Activated T-cell treated with anti-CD3 and anti-CD28 coated beads, Interleukin-2, amount 50 U/mL, for 4 hours (primary cell): ENCODE data around the gene CCDC13. TPM values are rescaled to one million over a fixed set of nuclear protein-coding genes. Genes with fewer than 3 reads are reported as not detected.

Experiments used
- ATAC-seq, 2 donors: fragments of 200-7000 bp; cut with Tn5 transposase; one replicate each; pipeline ENCODE4 v1.10.0; 2021
- DNase-seq: peaks from one replicate; pipeline ENCODE4 v3.0.0-alpha.2; 2020
- H3K27me3 Mint-ChIP-seq: one replicate; pipeline ENCODE4 v1.8.0; 2021; ENCODE audit warnings: low read depth, mixed read lengths
- H3K36me3 Mint-ChIP-seq: one replicate; pipeline ENCODE4 v1.8.0; 2022; ENCODE audit warnings: mixed read lengths; ENCODE audit not compliant: insufficient read depth
- H3K4me1 Mint-ChIP-seq: one replicate; pipeline ENCODE4 v1.8.0; 2021; ENCODE audit warnings: low read depth, mixed read lengths
- H3K4me3 Mint-ChIP-seq: one replicate; pipeline ENCODE4 v1.8.0; 2021; ENCODE audit warnings: mild to moderate bottlenecking, moderate library complexity, mixed read lengths
- H3K9me3 Mint-ChIP-seq: one replicate; pipeline ENCODE4 v1.8.0; 2021; ENCODE audit warnings: mixed read lengths
- total RNA-seq, 3 donors: library from RNA; stranded (reverse); gene quantifications; one replicate each; pipeline ENCODE4 v1.2.1, GENCODE V29; 2021

CCDC13 gene
- total RNA-seq, 3 donors from 2014 or later: 0.29 to 0.73 (median 0.35) TPM

GRCh38 chr3:42804106-42804830 lies 31.2 kb upstream of the CCDC13 start, which contains the start of gene HIGD1A:
Gene HIGD1A (minus strand): TSS chr3:42804490. CDS start chr3:42794253, 10,237 bp downstream.
- Mint-ChIP-seq H3K4me3 (peak within 1 kb of the TSS; percentile 99), H3K9me3 (no peaks in the 10 kb centered on the region), H3K4me1 (peaks cover 47% of the 10 kb centered on the region), H3K27me3 (peaks cover 11% of the 10 kb centered on the region), H3K36me3 (peaks cover 3% of the 10 kb centered on the region)
- ATAC-seq (peak; percentile 99), DNase-seq (peak; percentile 89)

DNA sequence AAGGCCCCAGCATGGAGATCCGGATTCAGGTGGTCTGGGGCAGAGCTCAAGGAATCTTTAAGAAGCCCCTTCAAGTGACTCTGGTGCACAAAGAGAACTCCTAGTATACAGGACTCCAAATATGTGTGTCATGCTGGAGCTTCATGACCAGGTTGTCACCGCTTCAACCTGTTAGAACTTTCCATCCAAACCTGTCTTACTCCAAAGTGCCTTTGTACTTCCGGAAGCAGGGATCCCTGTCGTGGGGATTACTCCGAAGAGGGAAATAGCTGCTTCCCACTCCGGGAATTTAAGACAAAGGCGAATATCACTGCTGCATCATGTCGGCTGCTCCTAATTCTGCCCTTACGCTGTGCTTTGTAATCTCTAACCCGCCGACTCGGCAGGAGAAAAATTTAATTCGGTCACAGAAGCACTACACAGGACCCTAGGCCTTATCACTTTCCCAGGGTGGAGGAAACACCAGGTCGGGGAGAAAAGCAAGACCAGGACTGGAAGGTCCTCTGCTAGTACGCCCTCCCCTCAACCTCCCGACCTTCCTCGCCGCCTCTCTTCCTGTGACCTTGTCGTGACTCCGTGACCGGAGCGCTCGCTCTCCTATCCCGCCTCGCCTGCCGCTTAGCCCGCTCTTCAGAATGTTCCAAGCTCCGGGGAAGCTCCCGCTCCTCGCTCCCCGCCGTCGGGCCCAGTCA lies 30.5 kb upstream of the CCDC13 start:
- DNase-seq (peak; percentile 6), ATAC-seq (peak; percentile 29 to 31)
- H3K36me3 Mint-ChIP-seq: peaks cover 3% of the 10 kb centered on the region
- H3K9me3 Mint-ChIP-seq: no peaks in the 10 kb centered on the region
- peaks cover 47% of the 10 kb centered on the region for H3K4me1 Mint-ChIP-seq
- peak overlapping the region; percentile 99 for H3K4me3 Mint-ChIP-seq
- H3K27me3 Mint-ChIP-seq: peaks cover 11% of the 10 kb centered on the region

GRCh38 chr3:42802876-42803413 lies 29.9 kb upstream of the CCDC13 start:
- Mint-ChIP-seq H3K9me3 (no peaks in the 10 kb centered on the region), H3K4me1 (peaks cover 47% of the 10 kb centered on the region), H3K36me3 (peaks cover 3% of the 10 kb centered on the region), H3K4me3 (peak overlapping the region; percentile 99), H3K27me3 (peaks cover 10% of the 10 kb centered on the region)
- DNase-seq (no peak), ATAC-seq (no peak)

- peaks cover 3% of the 10 kb centered on the region for H3K36me3 Mint-ChIP-seq
- H3K27me3 Mint-ChIP-seq: peaks cover 7% of the 10 kb centered on the region
- no peak overlapping the region for H3K4me3 Mint-ChIP-seq
- DNase-seq (no peak), ATAC-seq (no peak)
- no peaks in the 10 kb centered on the region for H3K9me3 Mint-ChIP-seq
- peaks cover 47% of the 10 kb centered on the region for H3K4me1 Mint-ChIP-seq
Measured at GRCh38 chr3:42801784-42802183, 28.7 kb upstream of the CCDC13 start.

DNA sequence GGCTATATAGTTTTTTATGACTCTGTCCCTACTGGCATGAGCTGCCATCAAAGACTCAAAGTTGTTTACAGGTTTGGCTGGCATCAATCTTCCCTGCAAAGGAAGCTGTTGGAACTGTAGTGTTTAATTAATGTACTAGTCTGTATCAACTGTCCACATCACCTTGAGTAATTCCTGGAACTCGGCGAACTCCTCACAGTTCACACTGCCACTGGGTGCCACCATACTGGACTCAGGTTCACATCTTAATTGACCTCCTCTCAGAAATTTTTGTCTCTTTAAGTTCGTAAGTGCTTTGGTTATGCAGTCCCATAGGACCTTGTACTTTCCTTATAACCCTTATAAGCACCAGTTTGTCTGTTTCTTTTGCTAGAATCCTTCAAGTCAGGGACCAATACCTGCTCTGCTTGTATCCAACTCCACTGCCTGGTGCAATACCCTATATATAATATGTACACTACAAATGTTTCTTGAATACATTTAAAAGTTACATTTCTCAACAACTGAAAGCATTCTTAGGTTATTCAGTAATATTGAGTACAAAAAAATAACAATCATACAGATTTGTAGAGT lies 28.1 kb upstream of the CCDC13 start:
- H3K9me3 Mint-ChIP-seq: no peaks in the 10 kb centered on the region
- ATAC-seq (no peak), DNase-seq (no peak)
- peaks cover 50% of the 10 kb centered on the region for H3K4me1 Mint-ChIP-seq
- H3K4me3 Mint-ChIP-seq: no peak overlapping the region
- peaks cover 5% of the 10 kb centered on the region for H3K27me3 Mint-ChIP-seq
- peaks cover 6% of the 10 kb centered on the region for H3K36me3 Mint-ChIP-seq

- peaks cover 6% of the 10 kb centered on the region for H3K36me3 Mint-ChIP-seq
- peaks cover under 1% of the 10 kb centered on the region for H3K27me3 Mint-ChIP-seq
- peaks cover 54% of the 10 kb centered on the region for H3K4me1 Mint-ChIP-seq
- no peaks in the 10 kb centered on the region for H3K9me3 Mint-ChIP-seq
- ATAC-seq: no peak
- no peak overlapping the region for H3K4me3 Mint-ChIP-seq
- DNase-seq: no peak
Measured at GRCh38 chr3:42800251-42800650, 27.2 kb upstream of the CCDC13 start.

- no peaks in the 10 kb centered on the region for H3K27me3 Mint-ChIP-seq
- peaks cover 6% of the 10 kb centered on the region for H3K36me3 Mint-ChIP-seq
- no peak for ATAC-seq
- H3K4me1 Mint-ChIP-seq: peaks cover 49% of the 10 kb centered on the region
- H3K4me3 Mint-ChIP-seq: no peak overlapping the region
- no peaks in the 10 kb centered on the region for H3K9me3 Mint-ChIP-seq
- DNase-seq: no peak
Measured at GRCh38 chr3:42799376-42799775, 26.3 kb upstream of the CCDC13 start.

GRCh38 chr3:42796332-42796885 lies 23.4 kb upstream of the CCDC13 start:
- H3K4me3 Mint-ChIP-seq: no peak overlapping the region
- DNase-seq (no peak), ATAC-seq (no peak)
- no peaks in the 10 kb centered on the region for H3K27me3 Mint-ChIP-seq
- H3K36me3 Mint-ChIP-seq: peaks cover 14% of the 10 kb centered on the region
- no peaks in the 10 kb centered on the region for H3K9me3 Mint-ChIP-seq
- peaks cover 28% of the 10 kb centered on the region for H3K4me1 Mint-ChIP-seq

- Mint-ChIP-seq H3K36me3 (peaks cover 18% of the 10 kb centered on the region), H3K4me3 (no peak overlapping the region), H3K4me1 (peaks cover 25% of the 10 kb centered on the region), H3K9me3 (no peaks in the 10 kb centered on the region), H3K27me3 (no peaks in the 10 kb centered on the region)
- ATAC-seq: no peak
- no peak for DNase-seq
Measured at GRCh38 chr3:42795621-42796181, 22.6 kb upstream of the CCDC13 start.

DNA sequence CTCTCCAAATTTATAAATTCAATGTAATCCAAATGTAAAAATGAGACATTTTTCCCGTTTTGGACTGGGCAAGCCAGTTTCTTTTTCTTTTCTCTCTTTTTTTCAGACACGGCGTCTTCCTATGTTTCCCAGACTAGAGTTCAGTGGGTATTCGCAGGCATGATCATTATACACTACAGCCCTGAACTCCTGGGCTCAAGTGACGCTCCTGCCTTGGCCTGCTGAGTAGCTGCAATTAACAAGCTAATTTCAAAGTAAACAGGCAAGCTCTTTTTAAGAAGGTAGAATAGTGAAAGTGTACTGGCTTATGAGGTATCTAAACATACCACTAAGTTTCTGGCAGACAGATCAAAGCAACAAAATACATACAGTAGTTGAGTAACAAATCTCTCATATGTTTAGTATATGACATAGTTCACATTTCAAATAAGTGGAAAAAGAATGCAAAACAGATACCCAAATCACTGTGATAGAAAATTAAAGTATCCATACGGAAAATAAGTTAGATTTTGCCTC lies 17.7 kb upstream of the CCDC13 start:
- ATAC-seq: no peak
- Mint-ChIP-seq H3K4me1 (peaks cover 10% of the 10 kb centered on the region), H3K27me3 (no peaks in the 10 kb centered on the region), H3K4me3 (no peak overlapping the region), H3K36me3 (peaks cover 26% of the 10 kb centered on the region), H3K9me3 (no peaks in the 10 kb centered on the region)
- no peak for DNase-seq

GRCh38 chr3:42786631-42787030 lies 13.6 kb upstream of the CCDC13 start:
- no peak for ATAC-seq
- DNase-seq: no peak
- peaks cover 25% of the 10 kb centered on the region for H3K36me3 Mint-ChIP-seq
- peaks cover 6% of the 10 kb centered on the region for H3K4me1 Mint-ChIP-seq
- H3K27me3 Mint-ChIP-seq: no peaks in the 10 kb centered on the region
- no peaks in the 10 kb centered on the region for H3K9me3 Mint-ChIP-seq
- no peak overlapping the region for H3K4me3 Mint-ChIP-seq

DNA sequence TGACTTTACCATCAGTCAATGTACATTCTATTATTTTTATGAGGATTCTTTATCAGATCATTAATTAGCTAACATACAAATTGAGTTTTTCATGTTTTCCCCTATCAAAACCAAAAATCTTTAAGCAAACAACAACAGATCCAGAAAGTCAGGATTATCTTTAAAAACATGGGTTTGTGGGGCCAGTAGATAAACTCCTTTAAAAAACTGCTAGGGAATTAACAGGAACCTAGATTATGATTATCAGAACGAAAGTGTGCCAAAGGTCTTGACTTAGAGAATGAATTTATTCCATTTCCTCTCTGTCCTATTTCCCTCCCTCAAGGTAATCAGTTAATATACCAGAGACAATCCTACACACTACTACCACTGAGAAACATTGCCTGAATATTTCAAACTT lies 13.2 kb upstream of the CCDC13 start:
- Mint-ChIP-seq H3K4me3 (no peak overlapping the region), H3K9me3 (no peaks in the 10 kb centered on the region), H3K36me3 (peaks cover 25% of the 10 kb centered on the region), H3K27me3 (no peaks in the 10 kb centered on the region), H3K4me1 (peaks cover 6% of the 10 kb centered on the region)
- ATAC-seq: no peak
- DNase-seq: no peak

DNA sequence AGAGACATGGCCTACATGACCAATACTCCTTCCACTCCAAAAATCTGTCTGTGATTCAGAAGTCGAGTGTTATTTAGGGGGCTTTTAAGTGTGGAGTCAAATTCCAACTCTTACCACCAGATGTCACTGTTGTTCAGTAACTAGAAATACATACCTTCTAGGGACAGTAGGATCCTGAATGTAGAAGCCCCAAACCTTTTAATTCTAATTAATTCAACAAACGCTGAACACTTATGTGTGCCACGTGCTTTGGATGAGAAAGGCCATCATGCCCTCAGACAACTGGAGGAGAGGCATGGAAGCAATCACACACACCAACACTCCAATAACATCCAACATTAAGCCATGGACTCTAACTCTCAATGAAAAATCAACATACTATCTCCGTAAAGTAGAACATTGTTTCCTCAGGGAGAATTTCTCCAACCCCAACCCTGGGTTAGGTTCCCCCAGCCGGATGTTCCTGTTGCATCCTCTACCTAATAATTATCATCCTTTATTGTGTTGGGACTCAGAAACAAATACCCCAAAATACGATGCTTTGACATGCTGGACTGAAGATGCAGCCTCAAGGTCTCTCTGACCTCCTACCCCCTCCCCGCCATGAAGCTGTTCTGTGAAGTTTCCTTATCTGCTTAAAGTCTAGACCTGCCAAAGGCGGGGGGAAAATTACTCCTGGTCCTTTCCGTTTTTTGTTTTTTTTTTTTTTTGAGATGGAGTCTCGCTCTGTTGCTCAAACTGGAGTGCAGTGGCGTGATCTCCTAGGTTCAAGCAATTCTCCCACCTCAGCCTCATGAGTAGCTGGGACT lies 8.0 kb upstream of the CCDC13 start:
- Mint-ChIP-seq H3K9me3 (no peaks in the 10 kb centered on the region), H3K36me3 (peaks cover 11% of the 10 kb centered on the region), H3K4me3 (no peak overlapping the region), H3K4me1 (peaks cover 2% of the 10 kb centered on the region), H3K27me3 (no peaks in the 10 kb centered on the region)
- ATAC-seq (peak; percentile 71 to 83), DNase-seq (no peak)
